Endothelial cell of umbilical vein (primary cell): ENCODE data around the gene STX1A.

ENCODE experiments used
- CTCF ChIP-seq, 2 donors: IDR thresholded peaks; 1 replicate in 1 of 2; 2 replicates in 1 of 2; pipeline ENCODE4 v1.5.1; 2011; ENCODE audit warnings: low read length in 2 of 2, mild to moderate bottlenecking in 2 of 2, moderate library complexity in 2 of 2, control low read depth in 1 of 2, inconsistent platforms in 1 of 2, low read depth in 1 of 2; ENCODE audit not compliant: insufficient read depth in 1 of 2; ENCODE audit errors: extremely low read depth in 1 of 2
- FOS ChIP-seq: IDR thresholded peaks from 2 replicates; pipeline ENCODE4 v1.6.1; 2011; ENCODE audit warnings: mild to moderate bottlenecking, low read length, moderate library complexity, borderline replicate concordance; ENCODE audit not compliant: insufficient read depth
- MYC ChIP-seq: IDR thresholded peaks from one replicate; pipeline ENCODE4 v1.6.1; 2011; ENCODE audit warnings: mild to moderate bottlenecking, low read depth, low read length
- POLR2A ChIP-seq: IDR thresholded peaks from 2 replicates; pipeline ENCODE4 v1.6.1; 2012; ENCODE audit warnings: low read depth, mild to moderate bottlenecking, control low read depth, low read length

- TF ChIP-seq POLR2A (no peak), FOS (no peak), MYC (no peak), CTCF (IDR thresholded peaks at IDR 0.05; ENCODE audit: extremely low read depth in 1 of 2, insufficient read depth in 1 of 2, low read depth in 1 of 2, low read length in 2 of 2) (no peak)
These were observed 42.6 kb upstream of the STX1A start for GRCh38 chr7:73761854-73762658.
